Gastrocnemius medialis (tissue), 4 donors: ENCODE measurements around the gene TMEM175.

ENCODE experiments used
- CTCF ChIP-seq, 5 experiments: fragments of 450-650 bp in 3 of 5; fragments of 200-600 bp in 2 of 5; sonication (generic) in 2 of 5; IDR thresholded peaks in 4 of 5; conservative IDR thresholded peaks in 1 of 5; 1 replicate in 4 of 5; 2 replicates in 1 of 5; pipeline ENCODE4 v1.5.1; 2016 to 2019; ENCODE audit warnings: antibody characterized with exemption in 5 of 5, mild to moderate bottlenecking in 3 of 5, moderate library complexity in 3 of 5
- POLR2A ChIP-seq, 2 donors: fragments of 450-650 bp; IDR thresholded peaks; one replicate each; pipeline ENCODE4 v1.6.1; 2017; ENCODE audit warnings: antibody characterized with exemption in 2 of 2, mild to moderate bottlenecking in 2 of 2, moderate library complexity in 2 of 2

GRCh38 chr4:968221-968620 is 36.0 kb downstream of the TMEM175 start:
- TF ChIP-seq CTCF (IDR thresholded peaks at IDR 0.05 in 4 of 5, conservative IDR thresholded peaks at IDR 0.05 in 1 of 5) (no peak), POLR2A (IDR thresholded peaks at IDR 0.05) (no peak)
